ENCODE measurements around the gene NCKAP5.

- TF ChIP-seq EZH2 (IDR thresholded peaks at IDR 0.05; ENCODE audit: insufficient read depth, poor library complexity, severe bottlenecking) (no peak), EZH2phosphoT487 (IDR thresholded peaks at IDR 0.05; ENCODE audit: insufficient read depth, low read depth) (no peak)
Observed at GRCh38 chr2:132904142-132904842, 664.0 kb downstream of the NCKAP5 start.

Measured in GM23248 (cell line).